Left forelimb (tissue), 1 donor: ENCODE data around the gene TCF3.

ENCODE experiments used
- DNase-seq: peaks from one replicate; pipeline ENCODE4 v3.0.0-alpha.2; 2018; ENCODE audit warnings: low spot score

Gene TCF3

GRCh38 chr19:1609680-1610474 lies 42.5 kb downstream of the TCF3 start:
- no peak for DNase-seq

- no peak for DNase-seq
These were observed 43.4 kb downstream of the TCF3 start for GRCh38 chr19:1609103-1609396.

GRCh38 chr19:1608359-1609102 lies 43.9 kb downstream of the TCF3 start:
- DNase-seq, result no peak

- DNase-seq, result no peak
These were observed 46.2 kb downstream of the TCF3 start for GRCh38 chr19:1606138-1606651.

DNA sequence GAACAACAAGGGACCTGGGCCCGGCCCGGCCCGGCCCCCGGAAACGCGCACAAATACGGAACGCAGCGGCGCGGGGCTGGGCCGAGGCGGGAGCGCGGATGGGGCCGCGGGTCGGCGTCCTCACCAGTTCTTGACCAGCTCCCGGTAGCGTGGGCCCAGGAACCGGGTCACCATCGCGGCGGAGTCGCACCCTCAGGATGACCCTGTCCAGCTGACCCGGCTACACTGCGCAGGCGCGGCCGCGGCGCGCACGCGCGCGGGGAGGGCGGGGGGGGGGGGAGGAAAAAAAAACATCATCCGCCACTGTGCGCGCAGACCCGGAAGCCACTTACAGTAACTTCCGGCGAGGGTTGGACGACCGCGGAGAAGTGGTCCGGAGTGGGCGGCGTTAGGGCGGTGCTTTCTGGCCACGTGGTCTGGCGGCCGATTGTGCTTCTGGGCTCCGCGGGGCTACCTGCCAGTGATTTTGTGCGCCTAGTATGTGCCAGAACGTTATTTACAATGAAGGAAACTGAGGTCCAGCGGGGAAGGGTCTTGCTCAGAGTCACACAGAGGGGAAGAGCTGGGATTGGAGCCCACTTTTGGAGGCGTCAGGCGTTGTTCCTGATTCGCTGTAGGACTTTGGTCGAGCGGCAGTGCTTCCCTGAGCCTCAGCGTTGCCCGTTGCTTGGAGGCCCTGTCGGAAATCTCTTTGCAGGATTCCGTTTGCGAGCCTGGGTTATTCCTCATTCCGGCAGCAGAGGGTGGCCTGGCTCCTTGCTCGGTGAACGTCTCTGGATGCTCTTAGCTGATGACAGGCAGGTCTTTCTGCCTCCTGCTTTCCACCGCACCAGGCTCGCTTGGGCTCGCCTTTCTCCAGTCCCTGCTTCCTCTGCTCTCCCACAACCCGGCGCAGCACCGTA lies 46.9 kb downstream of the TCF3 start, which contains the start of gene UQCR11:
UQCR11 (minus strand) TSS at position 227 of the 902 bp plus-strand sequence; CDS start at position 174, 53 bp downstream.
- DNase-seq, result peak; percentile 97

GRCh38 chr19:1602091-1602707 lies 50.2 kb downstream of the TCF3 start:
- DNase-seq, result no peak

DNA sequence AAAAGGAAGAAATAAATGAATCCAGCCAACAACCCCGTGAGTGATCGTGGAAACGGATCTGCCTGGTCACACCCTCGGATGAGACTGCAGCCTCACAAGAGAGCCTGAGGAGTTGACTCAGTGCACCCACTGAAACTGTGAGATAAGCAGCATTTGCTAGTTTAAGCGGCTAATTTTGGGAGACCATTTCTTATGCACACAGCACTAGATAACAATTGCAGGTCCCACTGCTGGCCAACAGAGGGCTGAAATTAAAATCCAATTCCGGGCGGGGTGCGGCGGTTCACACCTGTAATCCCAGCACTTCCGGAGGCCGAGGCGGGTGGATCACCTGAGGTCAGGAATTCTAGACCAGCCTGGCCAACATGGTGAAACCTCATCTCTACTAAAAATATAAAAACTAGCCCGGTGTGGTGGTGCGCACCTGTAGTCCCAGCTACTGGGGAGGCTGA lies 50.8 kb downstream of the TCF3 start:
- no peak for DNase-seq

DNA sequence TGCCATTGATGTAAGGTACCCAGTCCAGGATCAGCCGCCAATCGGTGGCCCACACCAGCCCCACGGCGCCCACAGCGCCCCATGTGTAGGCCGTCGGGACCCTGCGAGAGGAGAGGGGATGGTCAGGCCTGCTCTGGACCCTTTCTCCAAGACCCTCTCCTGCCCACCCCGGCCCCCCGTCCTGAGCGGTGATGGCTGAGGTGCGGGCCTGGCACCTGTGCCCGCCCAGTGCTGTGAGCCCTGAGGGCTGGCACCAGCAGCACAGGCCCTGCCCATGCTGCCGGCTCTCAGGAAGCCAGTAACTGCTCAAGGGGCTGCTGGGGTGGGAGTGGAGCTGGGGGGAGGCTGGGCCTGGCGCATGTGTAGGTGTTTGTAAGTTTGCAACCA lies 53.0 kb downstream of the TCF3 start:
- no peak for DNase-seq

- no peak for DNase-seq
These were observed 53.5 kb downstream of the TCF3 start for GRCh38 chr19:1598777-1599459.

DNA sequence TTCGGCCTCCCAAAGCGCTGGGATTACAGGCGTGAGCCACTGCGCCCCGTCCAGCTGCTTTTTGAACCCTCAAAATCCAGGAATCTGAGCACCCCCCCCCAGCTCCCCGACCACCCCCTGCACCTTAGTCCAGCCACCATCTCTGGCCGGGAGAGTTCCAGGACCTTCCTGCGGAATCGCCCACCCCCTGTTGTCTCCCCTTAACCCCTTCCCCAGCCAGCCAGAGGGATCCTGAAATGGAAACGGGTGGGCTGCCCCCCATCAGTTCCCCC lies 59.0 kb downstream of the TCF3 start:
- DNase-seq, result no peak

- peak; percentile 94 for DNase-seq
These were observed 59.5 kb downstream of the TCF3 start, which contains the start of gene MBD3 for GRCh38 chr19:1592755-1593500. Gene MBD3, minus strand, starts transcription at chr19:1592865. Its CDS starts 234 bp downstream, at chr19:1592631.

DNA sequence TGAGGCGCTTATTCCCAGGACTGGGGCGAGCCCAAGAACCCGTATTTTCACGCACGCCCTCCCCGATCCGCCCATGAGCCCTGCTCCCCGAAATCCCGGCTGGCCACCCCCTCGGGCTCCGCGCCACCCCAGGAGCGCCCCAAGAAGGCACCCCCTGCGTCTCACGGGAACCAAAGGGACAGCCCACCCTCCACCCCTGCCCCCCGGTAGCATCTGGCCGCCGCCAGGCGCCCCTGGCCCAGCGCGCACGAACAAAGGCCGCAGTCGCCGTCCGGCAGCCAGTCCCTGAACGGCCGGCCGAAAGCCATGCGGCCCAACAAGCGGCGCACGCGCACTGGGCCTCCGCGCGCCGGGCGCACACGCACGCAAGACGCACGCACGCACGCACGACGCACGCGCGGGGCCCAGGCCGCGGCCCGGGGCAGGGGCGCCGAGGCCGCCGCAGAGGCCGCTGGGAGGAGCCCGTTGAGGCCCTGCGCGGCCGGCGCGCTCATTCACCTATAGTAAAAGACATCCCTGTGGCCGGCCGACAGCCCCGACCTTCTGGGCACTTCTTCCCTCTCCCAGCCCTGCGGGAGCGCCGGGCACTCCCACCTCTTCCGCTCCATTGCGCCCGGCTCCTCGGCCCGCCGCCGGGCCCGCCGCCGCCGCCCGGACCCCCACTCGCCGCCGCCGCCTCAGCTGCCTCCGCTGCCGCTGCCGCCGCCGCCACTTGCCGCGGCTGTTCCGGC lies 60.2 kb downstream of the TCF3 start:
- peak; percentile 87 for DNase-seq

DNA sequence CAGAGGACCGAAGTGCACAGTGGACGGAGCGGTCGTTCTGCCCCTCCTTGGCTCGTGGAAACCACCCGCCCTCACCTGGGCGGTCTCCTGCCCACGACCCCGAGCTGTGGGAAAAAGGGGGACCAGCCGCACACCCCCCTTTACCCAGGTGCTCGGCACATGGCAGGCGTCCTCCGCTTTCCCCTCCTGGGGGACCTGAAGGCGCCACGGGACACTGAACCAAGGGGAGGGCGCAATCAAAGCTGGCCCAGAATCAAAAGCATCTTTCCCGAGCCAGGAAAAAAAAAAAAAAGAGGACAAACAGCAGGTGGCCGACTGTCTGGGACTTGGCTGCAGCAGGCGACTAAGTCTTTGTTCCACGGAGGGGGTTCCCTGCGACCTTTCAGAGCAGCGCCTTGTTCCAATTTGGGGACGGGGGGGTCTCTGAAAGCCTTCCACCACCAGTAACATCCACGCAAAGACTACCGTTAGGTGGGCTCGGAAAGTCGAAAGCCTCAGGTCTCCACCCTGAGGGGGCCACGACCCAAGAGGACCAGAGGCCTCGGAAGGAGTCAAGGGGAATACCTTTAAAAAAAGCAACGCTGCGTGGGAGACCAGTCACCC lies 60.9 kb downstream of the TCF3 start:
- no peak for DNase-seq

- no peak for DNase-seq
These were observed 61.6 kb downstream of the TCF3 start for GRCh38 chr19:1590641-1591397.

DNA sequence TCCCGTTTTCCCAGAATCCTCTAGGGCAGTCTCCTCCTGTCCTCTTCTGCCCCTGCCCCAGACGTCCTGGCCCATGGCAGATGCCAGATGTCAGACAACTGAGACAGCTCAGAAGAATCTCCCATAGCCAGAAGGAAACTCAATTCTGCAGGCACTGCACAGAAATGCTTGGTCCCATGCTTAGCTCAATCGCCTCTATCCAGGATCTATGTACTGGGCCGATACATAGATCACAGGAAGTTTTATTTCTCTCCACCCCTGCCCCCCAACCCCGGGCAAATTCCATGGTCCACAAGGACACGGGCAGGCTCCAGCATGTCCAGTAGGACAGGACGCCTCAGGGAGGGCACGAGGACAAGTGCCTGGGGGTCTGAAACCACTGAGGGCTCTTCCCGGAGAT lies 64.5 kb downstream of the TCF3 start:
- no peak for DNase-seq

- DNase-seq, result no peak
These were observed 67.2 kb downstream of the TCF3 start for GRCh38 chr19:1585243-1585580.

- DNase-seq, result no peak
These were observed 67.7 kb downstream of the TCF3 start for GRCh38 chr19:1584500-1585242.

GRCh38 chr19:1582201-1582600 lies 70.2 kb downstream of the TCF3 start:
- no peak for DNase-seq
